H1 (cell line): ENCODE data around the gene ALS2CL. TPM values are rescaled to one million over a fixed set of nuclear protein-coding genes. Genes with fewer than 3 reads are reported as not detected.

Experiments used
- EP300 ChIP-seq, 2 experiments: IDR thresholded peaks; 1 replicate in 1 of 2; 2 replicates in 1 of 2; pipeline ENCODE4 v1.6.1; 2011 to 2012; ENCODE audit warnings: low read depth in 2 of 2, low read length in 2 of 2, mild to moderate bottlenecking in 2 of 2, borderline replicate concordance in 1 of 2, inconsistent platforms in 1 of 2, moderate library complexity in 1 of 2
- HDAC2 ChIP-seq, 2 experiments: fragments of 300-600 bp in 1 of 2; sonication (generic) in 1 of 2; IDR thresholded peaks; 2 replicates each; pipeline ENCODE4 v1.6.1; 2011 to 2012; ENCODE audit warnings: low read depth in 2 of 2, low read length in 2 of 2, mild to moderate bottlenecking in 2 of 2, moderate library complexity in 2 of 2, borderline replicate concordance in 1 of 2, inconsistent platforms in 1 of 2
- KDM5A ChIP-seq: fragments of 200-600 bp; IDR thresholded peaks from 2 replicates; pipeline ENCODE4 v1.7.1; 2012; ENCODE audit warnings: mild to moderate bottlenecking, low read length, inconsistent platforms, mixed read lengths
- RFX5 ChIP-seq: IDR thresholded peaks from 2 replicates; pipeline ENCODE4 v1.6.1; 2011; ENCODE audit warnings: low read depth, low read length, improper control_type of control experiment, borderline replicate concordance
- polyA plus RNA-seq, 7 experiments: library from polyadenylated mRNA; depleted of rRNA in 3 of 7; stranded (reverse) in 5 of 7; unstranded in 2 of 7; fragments of >200 nt in 5 of 7; fragments of 200-250 nt in 2 of 7; gene quantifications; 1 replicate in 5 of 7; 2 replicates in 1 of 7; 4 replicates in 1 of 7; pipeline versions ENCODE4 v1.2.1 to v1.2.3, GENCODE V29; 2011 to 2013; ENCODE audit warnings: missing spikeins in 2 of 7, mixed read lengths in 2 of 7
- total RNA-seq: library from RNA; stranded (reverse); fragmentation: NEBNext Ultra II Directional; extraction: Animal tissue kit (Norgen Biotek cat#: 25700); gene quantifications from 2 replicates; pipeline ENCODE4 v1.2.1, GENCODE V29; 2021
- TF ChIP-seq, protein P1 (sequence below), 3 experiments: IDR thresholded peaks; 1 replicate in 2 of 3; 2 replicates in 1 of 3; pipeline versions ENCODE4 v1.5.1 to v1.6.1; 2011; ENCODE audit warnings: low read length in 3 of 3, mild to moderate bottlenecking in 3 of 3, inconsistent platforms in 2 of 3, low read depth in 1 of 3, moderate library complexity in 1 of 3; ENCODE audit not compliant: insufficient read depth in 1 of 3; ENCODE audit errors: control extremely low read depth in 1 of 3
- TF ChIP-seq, protein P2 (sequence below): fragments of 300-600 bp; sonication (generic); IDR thresholded peaks from 2 replicates; pipeline ENCODE4 v1.7.1; 2012; ENCODE audit warnings: low read length, moderate library complexity, mild to moderate bottlenecking, inconsistent platforms; ENCODE audit not compliant: insufficient replicate concordance

Gene ALS2CL
- total and polyA plus RNA-seq, 2 of the 8 experiments (the other 6 are each of a cell fraction or from before 2014, with no cell fraction given): 4.8 to 5.4 TPM

DNA sequence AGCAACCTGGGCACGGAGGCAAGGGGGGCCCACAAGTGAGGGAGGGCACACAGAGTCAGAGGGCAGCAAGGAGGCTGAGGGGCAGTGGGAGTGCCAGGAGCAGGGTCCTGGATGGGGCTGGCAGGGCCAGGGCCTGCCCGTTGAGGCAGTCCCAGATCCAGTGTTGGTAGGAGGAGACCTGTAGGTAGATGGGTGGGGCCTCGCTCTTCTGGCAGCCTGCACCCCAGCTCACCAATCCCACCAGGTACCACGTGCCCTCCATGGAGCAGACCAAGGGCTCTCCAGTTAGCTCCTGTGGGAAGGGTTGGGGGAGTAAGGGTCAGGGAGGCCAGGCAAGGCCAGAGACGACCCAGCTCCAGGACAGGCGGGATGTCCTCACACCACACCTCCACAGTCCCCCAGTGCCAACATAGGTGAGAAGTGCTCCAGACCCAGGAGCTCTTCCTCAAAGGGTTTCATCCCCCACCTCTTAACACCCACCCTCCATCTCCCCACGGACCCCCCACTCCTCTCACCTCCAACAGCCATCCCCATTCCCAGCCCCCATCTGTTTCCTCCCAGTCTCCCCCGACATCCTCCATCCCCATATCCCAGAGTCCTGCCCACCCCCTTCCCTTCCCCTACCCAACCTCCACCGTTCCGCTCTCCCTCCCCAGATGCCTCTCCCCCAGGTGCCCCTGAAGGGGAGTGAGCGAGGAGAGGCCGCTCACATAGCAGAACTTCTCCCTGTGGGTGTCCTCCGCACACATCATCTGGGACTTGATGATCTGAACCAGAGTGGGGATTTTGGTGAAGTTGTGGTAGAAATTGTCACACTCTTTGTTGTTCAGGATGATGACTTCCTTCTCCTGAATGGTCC is 18.9 kb upstream of the ALS2CL start (continued):
- TF ChIP-seq KDM5A (no peak), EP300 (IDR thresholded peaks at IDR 0.05; ENCODE audit: borderline replicate concordance in 1 of 2, low read depth in 2 of 2, low read length in 2 of 2) (no peak), RFX5 (no peak), HDAC2 (IDR thresholded peaks at IDR 0.05; ENCODE audit: borderline replicate concordance in 1 of 2, low read depth in 2 of 2, low read length in 2 of 2) (no peak)
- TF ChIP-seq, protein P1, sequence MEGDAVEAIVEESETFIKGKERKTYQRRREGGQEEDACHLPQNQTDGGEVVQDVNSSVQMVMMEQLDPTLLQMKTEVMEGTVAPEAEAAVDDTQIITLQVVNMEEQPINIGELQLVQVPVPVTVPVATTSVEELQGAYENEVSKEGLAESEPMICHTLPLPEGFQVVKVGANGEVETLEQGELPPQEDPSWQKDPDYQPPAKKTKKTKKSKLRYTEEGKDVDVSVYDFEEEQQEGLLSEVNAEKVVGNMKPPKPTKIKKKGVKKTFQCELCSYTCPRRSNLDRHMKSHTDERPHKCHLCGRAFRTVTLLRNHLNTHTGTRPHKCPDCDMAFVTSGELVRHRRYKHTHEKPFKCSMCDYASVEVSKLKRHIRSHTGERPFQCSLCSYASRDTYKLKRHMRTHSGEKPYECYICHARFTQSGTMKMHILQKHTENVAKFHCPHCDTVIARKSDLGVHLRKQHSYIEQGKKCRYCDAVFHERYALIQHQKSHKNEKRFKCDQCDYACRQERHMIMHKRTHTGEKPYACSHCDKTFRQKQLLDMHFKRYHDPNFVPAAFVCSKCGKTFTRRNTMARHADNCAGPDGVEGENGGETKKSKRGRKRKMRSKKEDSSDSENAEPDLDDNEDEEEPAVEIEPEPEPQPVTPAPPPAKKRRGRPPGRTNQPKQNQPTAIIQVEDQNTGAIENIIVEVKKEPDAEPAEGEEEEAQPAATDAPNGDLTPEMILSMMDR (IDR thresholded peaks at IDR 0.05; ENCODE audit: control extremely low read depth in 1 of 3, insufficient read depth in 1 of 3, low read depth in 1 of 3, low read length in 3 of 3): no peak
- TF ChIP-seq, protein P2, sequence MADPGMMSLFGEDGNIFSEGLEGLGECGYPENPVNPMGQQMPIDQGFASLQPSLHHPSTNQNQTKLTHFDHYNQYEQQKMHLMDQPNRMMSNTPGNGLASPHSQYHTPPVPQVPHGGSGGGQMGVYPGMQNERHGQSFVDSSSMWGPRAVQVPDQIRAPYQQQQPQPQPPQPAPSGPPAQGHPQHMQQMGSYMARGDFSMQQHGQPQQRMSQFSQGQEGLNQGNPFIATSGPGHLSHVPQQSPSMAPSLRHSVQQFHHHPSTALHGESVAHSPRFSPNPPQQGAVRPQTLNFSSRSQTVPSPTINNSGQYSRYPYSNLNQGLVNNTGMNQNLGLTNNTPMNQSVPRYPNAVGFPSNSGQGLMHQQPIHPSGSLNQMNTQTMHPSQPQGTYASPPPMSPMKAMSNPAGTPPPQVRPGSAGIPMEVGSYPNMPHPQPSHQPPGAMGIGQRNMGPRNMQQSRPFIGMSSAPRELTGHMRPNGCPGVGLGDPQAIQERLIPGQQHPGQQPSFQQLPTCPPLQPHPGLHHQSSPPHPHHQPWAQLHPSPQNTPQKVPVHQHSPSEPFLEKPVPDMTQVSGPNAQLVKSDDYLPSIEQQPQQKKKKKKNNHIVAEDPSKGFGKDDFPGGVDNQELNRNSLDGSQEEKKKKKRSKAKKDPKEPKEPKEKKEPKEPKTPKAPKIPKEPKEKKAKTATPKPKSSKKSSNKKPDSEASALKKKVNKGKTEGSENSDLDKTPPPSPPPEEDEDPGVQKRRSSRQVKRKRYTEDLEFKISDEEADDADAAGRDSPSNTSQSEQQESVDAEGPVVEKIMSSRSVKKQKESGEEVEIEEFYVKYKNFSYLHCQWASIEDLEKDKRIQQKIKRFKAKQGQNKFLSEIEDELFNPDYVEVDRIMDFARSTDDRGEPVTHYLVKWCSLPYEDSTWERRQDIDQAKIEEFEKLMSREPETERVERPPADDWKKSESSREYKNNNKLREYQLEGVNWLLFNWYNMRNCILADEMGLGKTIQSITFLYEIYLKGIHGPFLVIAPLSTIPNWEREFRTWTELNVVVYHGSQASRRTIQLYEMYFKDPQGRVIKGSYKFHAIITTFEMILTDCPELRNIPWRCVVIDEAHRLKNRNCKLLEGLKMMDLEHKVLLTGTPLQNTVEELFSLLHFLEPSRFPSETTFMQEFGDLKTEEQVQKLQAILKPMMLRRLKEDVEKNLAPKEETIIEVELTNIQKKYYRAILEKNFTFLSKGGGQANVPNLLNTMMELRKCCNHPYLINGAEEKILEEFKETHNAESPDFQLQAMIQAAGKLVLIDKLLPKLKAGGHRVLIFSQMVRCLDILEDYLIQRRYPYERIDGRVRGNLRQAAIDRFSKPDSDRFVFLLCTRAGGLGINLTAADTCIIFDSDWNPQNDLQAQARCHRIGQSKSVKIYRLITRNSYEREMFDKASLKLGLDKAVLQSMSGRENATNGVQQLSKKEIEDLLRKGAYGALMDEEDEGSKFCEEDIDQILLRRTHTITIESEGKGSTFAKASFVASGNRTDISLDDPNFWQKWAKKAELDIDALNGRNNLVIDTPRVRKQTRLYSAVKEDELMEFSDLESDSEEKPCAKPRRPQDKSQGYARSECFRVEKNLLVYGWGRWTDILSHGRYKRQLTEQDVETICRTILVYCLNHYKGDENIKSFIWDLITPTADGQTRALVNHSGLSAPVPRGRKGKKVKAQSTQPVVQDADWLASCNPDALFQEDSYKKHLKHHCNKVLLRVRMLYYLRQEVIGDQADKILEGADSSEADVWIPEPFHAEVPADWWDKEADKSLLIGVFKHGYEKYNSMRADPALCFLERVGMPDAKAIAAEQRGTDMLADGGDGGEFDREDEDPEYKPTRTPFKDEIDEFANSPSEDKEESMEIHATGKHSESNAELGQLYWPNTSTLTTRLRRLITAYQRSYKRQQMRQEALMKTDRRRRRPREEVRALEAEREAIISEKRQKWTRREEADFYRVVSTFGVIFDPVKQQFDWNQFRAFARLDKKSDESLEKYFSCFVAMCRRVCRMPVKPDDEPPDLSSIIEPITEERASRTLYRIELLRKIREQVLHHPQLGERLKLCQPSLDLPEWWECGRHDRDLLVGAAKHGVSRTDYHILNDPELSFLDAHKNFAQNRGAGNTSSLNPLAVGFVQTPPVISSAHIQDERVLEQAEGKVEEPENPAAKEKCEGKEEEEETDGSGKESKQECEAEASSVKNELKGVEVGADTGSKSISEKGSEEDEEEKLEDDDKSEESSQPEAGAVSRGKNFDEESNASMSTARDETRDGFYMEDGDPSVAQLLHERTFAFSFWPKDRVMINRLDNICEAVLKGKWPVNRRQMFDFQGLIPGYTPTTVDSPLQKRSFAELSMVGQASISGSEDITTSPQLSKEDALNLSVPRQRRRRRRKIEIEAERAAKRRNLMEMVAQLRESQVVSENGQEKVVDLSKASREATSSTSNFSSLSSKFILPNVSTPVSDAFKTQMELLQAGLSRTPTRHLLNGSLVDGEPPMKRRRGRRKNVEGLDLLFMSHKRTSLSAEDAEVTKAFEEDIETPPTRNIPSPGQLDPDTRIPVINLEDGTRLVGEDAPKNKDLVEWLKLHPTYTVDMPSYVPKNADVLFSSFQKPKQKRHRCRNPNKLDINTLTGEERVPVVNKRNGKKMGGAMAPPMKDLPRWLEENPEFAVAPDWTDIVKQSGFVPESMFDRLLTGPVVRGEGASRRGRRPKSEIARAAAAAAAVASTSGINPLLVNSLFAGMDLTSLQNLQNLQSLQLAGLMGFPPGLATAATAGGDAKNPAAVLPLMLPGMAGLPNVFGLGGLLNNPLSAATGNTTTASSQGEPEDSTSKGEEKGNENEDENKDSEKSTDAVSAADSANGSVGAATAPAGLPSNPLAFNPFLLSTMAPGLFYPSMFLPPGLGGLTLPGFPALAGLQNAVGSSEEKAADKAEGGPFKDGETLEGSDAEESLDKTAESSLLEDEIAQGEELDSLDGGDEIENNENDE: no peak
